Astrocyte of the spinal cord (primary cell): Measurements from ENCODE around the gene EPB41L4A.

ENCODE experiments used
- DNase-seq: peaks from one replicate; pipeline ENCODE4 v3.0.0; 2011; ENCODE audit warnings: low read depth, low spot score
- H3K4me3 ChIP-seq: 2 replicates; pipeline ENCODE4 v1.5.1; 2011; ENCODE audit warnings: low read depth, mild to moderate bottlenecking, low read length, moderate library complexity
- in situ Hi-C: cut with HindIII; loops from 2 replicates; pipeline ENCODE4 v1.10.0; 2017; ENCODE audit warnings: low sequenced_read_pairs
- TF ChIP-seq, protein P1 (sequence below): IDR thresholded peaks from 2 replicates; pipeline ENCODE4 v1.5.1; 2012; ENCODE audit warnings: low read depth, mild to moderate bottlenecking, low read length, inconsistent platforms

EPB41L4A gene

DNA sequence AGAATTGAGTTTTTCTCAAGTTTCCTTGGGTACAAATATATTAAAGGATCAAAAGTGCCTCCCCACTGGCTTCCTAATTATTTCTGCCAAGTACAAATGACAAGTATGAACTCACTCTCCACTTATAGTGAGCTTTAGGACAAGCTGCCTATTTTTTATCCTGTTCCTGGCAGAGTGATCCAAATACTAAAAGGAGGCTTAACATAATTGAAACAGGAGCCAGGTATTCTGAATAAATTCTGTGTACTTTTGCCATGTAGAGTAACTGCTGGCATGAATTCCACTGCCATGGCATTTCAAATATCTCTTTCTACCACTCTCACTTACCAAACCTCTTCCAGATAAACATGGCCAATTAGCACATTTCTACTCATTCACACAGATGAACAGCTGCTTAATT is 171.1 kb downstream of the EPB41L4A start:
- DNase-seq, result no peak
- TF ChIP-seq, protein P1, sequence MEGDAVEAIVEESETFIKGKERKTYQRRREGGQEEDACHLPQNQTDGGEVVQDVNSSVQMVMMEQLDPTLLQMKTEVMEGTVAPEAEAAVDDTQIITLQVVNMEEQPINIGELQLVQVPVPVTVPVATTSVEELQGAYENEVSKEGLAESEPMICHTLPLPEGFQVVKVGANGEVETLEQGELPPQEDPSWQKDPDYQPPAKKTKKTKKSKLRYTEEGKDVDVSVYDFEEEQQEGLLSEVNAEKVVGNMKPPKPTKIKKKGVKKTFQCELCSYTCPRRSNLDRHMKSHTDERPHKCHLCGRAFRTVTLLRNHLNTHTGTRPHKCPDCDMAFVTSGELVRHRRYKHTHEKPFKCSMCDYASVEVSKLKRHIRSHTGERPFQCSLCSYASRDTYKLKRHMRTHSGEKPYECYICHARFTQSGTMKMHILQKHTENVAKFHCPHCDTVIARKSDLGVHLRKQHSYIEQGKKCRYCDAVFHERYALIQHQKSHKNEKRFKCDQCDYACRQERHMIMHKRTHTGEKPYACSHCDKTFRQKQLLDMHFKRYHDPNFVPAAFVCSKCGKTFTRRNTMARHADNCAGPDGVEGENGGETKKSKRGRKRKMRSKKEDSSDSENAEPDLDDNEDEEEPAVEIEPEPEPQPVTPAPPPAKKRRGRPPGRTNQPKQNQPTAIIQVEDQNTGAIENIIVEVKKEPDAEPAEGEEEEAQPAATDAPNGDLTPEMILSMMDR, result no peak
- H3K4me3 ChIP-seq, result no peak overlapping the region
- in situ Hi-C loops, result no loop called here

DNA sequence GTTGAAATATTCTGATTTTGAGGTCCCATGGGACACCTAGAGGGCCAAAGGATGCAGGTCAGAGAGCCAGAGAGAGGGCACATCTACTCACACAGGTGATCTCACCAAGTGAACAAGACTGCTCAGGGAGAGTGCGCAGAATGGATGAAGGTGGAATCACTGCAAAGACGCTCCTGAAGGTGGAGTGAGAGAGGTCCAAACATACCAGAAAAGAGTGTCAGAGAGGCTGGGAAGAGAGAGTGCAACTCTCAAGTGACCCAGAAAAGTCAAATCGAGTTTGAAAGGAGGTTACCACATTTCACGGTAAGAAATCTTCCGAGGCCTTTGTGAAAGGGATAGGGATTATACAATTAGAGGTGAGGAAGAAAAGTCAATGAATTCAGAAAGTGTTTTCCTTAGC is 173.4 kb downstream of the EPB41L4A start:
- TF ChIP-seq, protein P1, result no peak
- in situ Hi-C loops, result no loop called here
- no peak overlapping the region for H3K4me3 ChIP-seq
- no peak for DNase-seq

DNA sequence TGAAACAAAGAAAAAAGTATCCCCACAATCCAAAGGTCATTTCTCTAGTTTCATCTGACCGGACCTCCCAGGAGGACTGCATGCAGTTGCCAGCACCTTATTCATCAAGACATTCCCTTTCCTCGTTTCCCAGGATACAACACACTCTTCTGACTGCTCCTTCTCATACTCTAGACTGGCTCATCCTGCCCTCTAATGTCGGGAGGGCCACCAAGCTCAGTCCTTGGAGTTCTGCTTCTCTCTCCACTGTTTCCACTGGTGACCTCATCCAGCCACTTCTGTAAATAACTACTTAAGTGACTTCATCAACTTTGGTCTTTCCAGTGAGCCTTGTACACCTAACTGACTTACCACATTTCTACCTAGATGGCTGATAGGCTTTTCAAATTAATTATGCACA is 179.1 kb downstream of the EPB41L4A start:
- in situ Hi-C loops, result no loop called here
- no peak overlapping the region for H3K4me3 ChIP-seq
- TF ChIP-seq, protein P1, result no peak
- DNase-seq, result no peak

DNA sequence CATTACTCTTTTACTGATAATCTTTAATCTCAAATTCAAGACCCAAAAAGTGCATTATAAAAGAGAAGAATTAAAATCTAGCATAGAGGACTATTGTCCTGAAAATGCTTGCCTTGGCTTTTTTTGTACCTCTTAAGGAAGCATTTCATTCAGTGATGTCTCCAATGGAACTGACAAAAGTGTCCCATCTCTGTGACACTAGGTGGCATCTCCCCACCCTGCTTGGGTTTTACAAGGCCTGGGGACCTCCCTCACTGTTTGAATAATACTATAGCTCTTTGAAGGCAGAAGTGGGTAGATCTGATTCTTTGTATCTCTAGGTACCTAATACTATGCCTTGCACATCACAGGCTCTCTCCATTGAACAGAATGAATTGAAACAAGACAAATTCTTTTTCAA is 180.6 kb downstream of the EPB41L4A start:
- TF ChIP-seq, protein P1, result no peak
- H3K4me3 ChIP-seq, result no peak overlapping the region
- in situ Hi-C loops, result no loop called here
- DNase-seq, result no peak

DNA sequence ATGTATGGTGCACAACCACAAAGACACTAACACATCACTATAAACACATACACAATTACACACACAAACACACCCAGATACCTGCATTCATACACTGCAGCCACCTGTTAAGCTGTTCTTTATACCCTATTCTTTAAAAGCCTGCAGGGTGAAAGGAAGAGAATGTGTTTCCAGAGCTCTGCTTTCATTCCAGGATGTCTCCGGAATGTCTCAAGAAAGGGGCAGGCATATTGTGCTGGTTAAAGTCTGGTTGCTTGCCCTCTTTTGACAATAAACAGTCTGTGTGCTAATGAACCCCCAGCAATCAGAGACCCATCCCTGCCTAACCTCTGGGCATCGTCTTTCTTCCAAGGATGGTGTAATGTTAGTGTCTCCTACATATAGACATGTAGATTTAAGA is 181.6 kb downstream of the EPB41L4A start:
- TF ChIP-seq, protein P1, result no peak
- in situ Hi-C loops, result no loop called here
- no peak overlapping the region for H3K4me3 ChIP-seq
- DNase-seq, result no peak

DNA sequence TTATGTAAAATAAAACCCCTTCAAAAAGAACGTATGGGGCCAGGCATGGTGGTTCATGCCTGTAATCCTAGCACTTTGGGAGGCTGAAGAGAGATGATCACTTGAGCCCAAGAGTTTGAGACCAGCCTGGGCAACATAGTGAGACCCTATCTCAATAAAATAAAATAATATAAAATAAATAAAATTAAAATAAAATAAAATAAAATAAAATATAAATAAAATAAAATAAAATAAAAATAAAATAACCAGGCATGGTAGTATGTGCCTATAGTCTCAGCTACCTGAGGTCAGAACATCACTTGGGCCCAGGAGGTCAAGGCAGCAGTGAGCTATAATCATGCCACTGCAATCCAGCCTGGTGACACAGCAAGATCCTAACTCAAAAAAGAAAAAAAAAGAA is 185.1 kb downstream of the EPB41L4A start:
- in situ Hi-C loops, result no loop called here
- TF ChIP-seq, protein P1, result no peak
- no peak overlapping the region for H3K4me3 ChIP-seq
- DNase-seq, result no peak

DNA sequence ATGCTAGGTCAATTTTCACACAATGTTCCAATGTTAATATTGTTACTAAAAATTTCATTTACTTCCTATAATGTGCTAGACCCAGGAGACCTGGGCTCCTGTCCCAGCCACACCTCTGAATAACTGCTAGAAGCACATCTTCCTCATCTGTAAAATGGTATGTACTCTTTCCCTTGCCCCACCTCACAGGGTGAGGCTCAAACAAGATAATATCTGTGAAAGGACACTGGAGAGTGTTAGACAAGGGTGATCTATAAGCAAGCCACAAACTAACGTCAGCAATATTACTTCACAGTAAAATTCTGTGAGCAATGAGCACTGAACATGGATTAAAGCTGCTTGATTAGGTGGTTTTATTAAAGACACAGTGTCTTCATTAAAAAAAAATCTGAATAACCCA is 186.4 kb downstream of the EPB41L4A start:
- no peak overlapping the region for H3K4me3 ChIP-seq
- in situ Hi-C loops, result no loop called here
- TF ChIP-seq, protein P1, result no peak
- no peak for DNase-seq
